Naive thymus-derived CD4-positive, alpha-beta T cell (primary cell): ENCODE measurements around the gene IGFL3. TPM values are rescaled to one million over a fixed set of nuclear protein-coding genes. Genes with fewer than 3 reads are reported as not detected.
"Not testable (repeated sequence)": the region's sequence is repeated elsewhere in the genome, so short reads cannot be mapped to it uniquely, and the experiment has no call there.

ENCODE experiments used
- ATAC-seq: fragments of 150-1000 bp; cut with Tn5 transposase; 2 replicates; pipeline ENCODE4 v1.10.0; 2021; ENCODE audit warnings: mild to moderate bottlenecking, moderate library complexity
- CTCF ChIA-PET: fragments of 350-600 bp; sonication (Branson Sonifier 250); formaldehyde crosslinking; loops from one replicate; lab custom pipeline; 2021; ENCODE audit warnings: antibody characterized with exemption; lab: Charles Lee
- POLR2A ChIA-PET: fragments of 350-600 bp; sonication (Branson Sonifier 250); formaldehyde crosslinking; loops from one replicate; lab custom pipeline; 2021; ENCODE audit warnings: antibody characterized with exemption, inconsistent platforms; lab: Charles Lee
- DNase-seq, 9 donors: peaks; one replicate each; pipeline versions ENCODE4 v3.0.0 to v3.0.0-alpha.2; 2020 to 2022; ENCODE audit warnings: mixed read lengths in 1 of 9
- H3K27ac ChIP-seq: one replicate; pipeline ENCODE4 v1.7.0; 2013; ENCODE audit warnings: mild to moderate bottlenecking, low read depth, low read length, moderate library complexity
- H3K27me3 ChIP-seq, 2 donors: one replicate each; pipeline ENCODE4 v1.7.0; 2013; ENCODE audit warnings: low read length in 2 of 2, mild to moderate bottlenecking in 2 of 2, moderate library complexity in 2 of 2; ENCODE audit not compliant: control insufficient read depth in 2 of 2, insufficient read depth in 2 of 2
- H3K36me3 ChIP-seq, 3 experiments: 1 replicate in 2 of 3; 2 replicates in 1 of 3; pipeline ENCODE4 v1.7.0; 2013; ENCODE audit warnings: low read length in 3 of 3, mild to moderate bottlenecking in 3 of 3, moderate library complexity in 1 of 3; ENCODE audit not compliant: insufficient read depth in 3 of 3, control insufficient read depth in 2 of 3
- H3K4me1 ChIP-seq, 2 donors: one replicate each; pipeline ENCODE4 v1.7.0; 2013; ENCODE audit warnings: low read length in 2 of 2, mild to moderate bottlenecking in 2 of 2, moderate library complexity in 1 of 2; ENCODE audit not compliant: control insufficient read depth in 2 of 2, insufficient read depth in 2 of 2
- H3K4me3 ChIP-seq: 2 replicates; pipeline ENCODE4 v1.7.0; 2013; ENCODE audit warnings: mild to moderate bottlenecking, low read length
- H3K9me3 ChIP-seq, 3 experiments: 1 replicate in 2 of 3; 2 replicates in 1 of 3; pipeline ENCODE4 v1.7.0; 2013; ENCODE audit warnings: low read length in 3 of 3; ENCODE audit not compliant: control insufficient read depth in 2 of 3
- H3K27ac Mint-ChIP-seq, 9 donors: one replicate each; pipeline ENCODE4 v1.8.0; 2020 to 2022; ENCODE audit warnings: mixed read lengths in 9 of 9, mild to moderate bottlenecking in 8 of 9, moderate library complexity in 5 of 9, inconsistent platforms in 2 of 9
- H3K27me3 Mint-ChIP-seq, 5 donors: one replicate each; pipeline ENCODE4 v1.8.0; 2021 to 2022; ENCODE audit warnings: mixed read lengths in 5 of 5, mild to moderate bottlenecking in 1 of 5
- H3K36me3 Mint-ChIP-seq, 5 donors: one replicate each; pipeline ENCODE4 v1.8.0; 2020 to 2022; ENCODE audit warnings: mixed read lengths in 5 of 5, mild to moderate bottlenecking in 3 of 5, inconsistent platforms in 1 of 5
- H3K4me1 Mint-ChIP-seq, 7 donors: one replicate each; pipeline ENCODE4 v1.8.0; 2020 to 2022; ENCODE audit warnings: mixed read lengths in 7 of 7, mild to moderate bottlenecking in 3 of 7, inconsistent platforms in 1 of 7
- H3K4me3 Mint-ChIP-seq, 10 donors: one replicate each; pipeline ENCODE4 v1.8.0; 2020 to 2022; ENCODE audit warnings: mild to moderate bottlenecking in 10 of 10, mixed read lengths in 10 of 10, moderate library complexity in 6 of 10, inconsistent platforms in 2 of 10
- H3K9me3 Mint-ChIP-seq, 11 donors: one replicate each; pipeline ENCODE4 v1.8.0; 2020 to 2022; ENCODE audit warnings: mixed read lengths in 11 of 11, mild to moderate bottlenecking in 4 of 11, inconsistent platforms in 1 of 11, moderate library complexity in 1 of 11
- intact Hi-C, 2 donors: fragments of 100-400 bp; cut with micrococcal nuclease; formaldehyde crosslinking; loops; one replicate each; pipeline ENCODE4 v1.15.1; 2023
- polyA plus RNA-seq, 2 donors: library from polyadenylated mRNA; unstranded; fragments of 300-500 nt; fragmentation: Illumina TruSeq; gene quantifications; one replicate each; pipeline ENCODE4 v1.2.3, GENCODE V29; 2021
- total RNA-seq, 6 experiments: library from RNA in 5 of 6; stranded (reverse) in 5 of 6; gene quantifications; 1 replicate in 5 of 6; 2 replicates in 1 of 6; pipeline ENCODE4 v1.2.3 and lab custom pipeline; 2021 to 2026

Gene IGFL3
- total and polyA plus RNA-seq, 7 experiments from 2014 or later, result not detected

DNA sequence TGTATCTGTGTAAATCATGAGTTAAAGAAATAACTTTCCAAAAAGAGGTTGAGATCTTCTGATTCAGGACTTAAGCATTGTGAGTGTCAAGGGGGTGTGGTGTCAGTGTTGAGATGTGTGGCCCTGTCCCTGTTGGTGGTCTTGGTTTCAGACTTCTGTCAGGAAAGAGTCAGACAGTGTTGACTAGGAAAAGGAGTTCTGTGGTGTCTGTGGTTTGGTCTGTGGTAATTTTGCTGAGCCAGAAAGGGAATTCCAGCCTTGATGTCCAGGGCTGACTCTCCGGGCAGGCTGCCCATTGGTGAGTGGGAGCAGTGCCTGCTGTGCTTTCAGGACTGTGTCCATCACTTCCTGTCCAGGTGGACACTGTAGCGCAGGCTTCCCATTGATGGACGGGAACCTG is 43.9 kb downstream of the IGFL3 start:
- Histone ChIP-seq H3K36me3 (no peaks in the 10 kb centered on the region), H3K9me3 (peaks cover 0 to 18% (median 0%) of the 10 kb centered on the region in 3 experiments), H3K27me3 (peaks cover 0 to 12% of the 10 kb centered on the region in 2 donors), H3K4me3 (no peak overlapping the region), H3K4me1 (no peaks in the 10 kb centered on the region), H3K27ac (no peak overlapping the region)
- POLR2A ChIA-PET, result no interaction called here
- peaks cover 1 to 17% (median 4%) of the 10 kb centered on the region in 5 donors for H3K36me3 Mint-ChIP-seq
- DNase-seq (no peak), ATAC-seq (no peak)
- H3K27ac Mint-ChIP-seq, result no peak overlapping the region
- peaks cover 72 to 93% (median 86%) of the 10 kb centered on the region in 5 donors for H3K27me3 Mint-ChIP-seq
- intact Hi-C loops, result no loop called here
- no peak overlapping the region for H3K4me3 Mint-ChIP-seq
- H3K4me1 Mint-ChIP-seq, result peaks cover 3 to 15% (median 9%) of the 10 kb centered on the region in 7 donors
- CTCF ChIA-PET, result no interaction called here
- H3K9me3 Mint-ChIP-seq, result peaks cover 5 to 61% (median 20%) of the 10 kb centered on the region in 11 donors

DNA sequence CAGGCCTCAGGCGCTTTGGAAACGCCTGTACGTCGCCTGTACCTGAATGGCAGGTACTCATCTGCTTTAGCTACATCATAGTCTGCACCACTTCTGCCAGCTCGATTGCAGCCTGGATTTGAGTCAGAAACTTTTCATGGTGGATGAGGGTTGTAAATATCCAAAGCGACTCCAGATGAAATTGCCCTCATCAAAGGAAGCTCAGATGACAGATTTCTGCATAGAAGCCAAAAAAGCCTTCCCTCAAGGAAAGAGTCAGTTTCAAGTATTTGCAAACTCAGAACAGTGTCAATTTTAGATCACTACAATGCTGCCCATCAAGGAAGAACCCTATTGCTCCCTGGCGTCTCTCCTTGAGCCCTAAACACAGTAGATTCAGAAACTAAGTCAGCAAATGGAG is 44.9 kb downstream of the IGFL3 start:
- H3K4me3 ChIP-seq, result no peak overlapping the region
- H3K4me1 ChIP-seq, result no peaks in the 10 kb centered on the region
- CTCF ChIA-PET, result no interaction called here
- H3K27ac ChIP-seq, result no peak overlapping the region
- H3K9me3 ChIP-seq, result peaks cover 0 to 10% (median 0%) of the 10 kb centered on the region in 3 experiments
- POLR2A ChIA-PET, result no interaction called here
- Mint-ChIP-seq H3K27me3 (peaks cover 73 to 88% (median 86%) of the 10 kb centered on the region in 5 donors), H3K27ac (no peak overlapping the region), H3K36me3 (peaks cover 0 to 8% (median 0%) of the 10 kb centered on the region in 5 donors), H3K9me3 (peaks cover 0 to 51% (median 11%) of the 10 kb centered on the region in 11 donors), H3K4me1 (peaks cover 3 to 15% (median 9%) of the 10 kb centered on the region in 7 donors), H3K4me3 (no peak overlapping the region)
- ATAC-seq, result no peak
- H3K27me3 ChIP-seq, result peaks cover 0 to 12% of the 10 kb centered on the region in 2 donors
- no peaks in the 10 kb centered on the region for H3K36me3 ChIP-seq
- DNase-seq, result no peak
- intact Hi-C loops, result loop anchor here in 1 of 2 donors (5.0 kb wide), 1 partner anchor 408 kb away; no protein-coding TSS in a partner anchor

DNA sequence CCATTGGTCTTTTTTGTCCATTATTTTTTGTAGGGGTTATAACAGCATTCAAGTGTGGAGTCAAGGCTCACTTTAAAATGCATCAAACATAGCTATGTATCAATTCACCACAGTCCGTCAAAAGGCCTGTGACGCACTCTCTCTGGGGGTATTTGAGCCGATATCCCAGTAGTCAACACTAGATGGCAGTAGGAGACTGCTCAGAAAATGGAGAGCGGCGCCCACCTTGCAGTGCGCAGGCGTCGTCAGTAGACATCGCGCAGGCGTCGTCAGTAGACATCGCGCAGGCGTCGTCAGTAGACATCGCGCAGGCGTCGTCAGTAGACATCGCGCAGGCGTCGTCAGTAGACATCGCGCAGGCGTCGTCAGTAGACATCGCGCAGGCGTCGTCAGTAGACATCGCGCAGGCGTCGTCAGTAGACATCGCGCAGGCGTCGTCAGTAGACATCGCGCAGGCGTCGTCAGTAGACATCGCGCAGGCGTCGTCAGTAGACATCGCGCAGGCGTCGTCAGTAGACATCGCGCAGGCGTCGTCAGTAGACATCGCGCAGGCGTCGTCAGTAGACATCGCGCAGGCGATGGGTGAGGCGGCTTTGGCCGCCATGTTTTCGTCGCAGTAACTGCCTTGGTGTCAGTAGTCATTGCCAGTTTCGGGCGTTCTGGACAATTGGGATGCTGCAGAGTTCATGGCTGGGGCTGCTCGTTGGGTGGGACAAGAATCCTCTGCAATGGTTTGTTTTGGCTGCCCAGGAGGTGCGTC is 45.7 kb downstream of the IGFL3 start:
- H3K36me3 ChIP-seq, POLR2A ChIA-PET, CTCF ChIA-PET, H3K36me3 Mint-ChIP-seq, H3K27ac ChIP-seq, H3K4me3 ChIP-seq, H3K4me1 ChIP-seq, H3K27ac Mint-ChIP-seq, H3K4me3 Mint-ChIP-seq, DNase-seq, H3K9me3 ChIP-seq: not testable (repeated sequence)
- peaks cover 0 to 12% of the 10 kb centered on the region in 2 donors for H3K27me3 ChIP-seq
- Mint-ChIP-seq H3K27me3 (peaks cover 69 to 83% (median 80%) of the 10 kb centered on the region in 5 donors), H3K4me1 (peaks cover 3 to 15% (median 9%) of the 10 kb centered on the region in 7 donors), H3K9me3 (peaks cover 0 to 43% (median 10%) of the 10 kb centered on the region in 11 donors)
- intact Hi-C loops, result loop anchor here in 1 of 2 donors (5.0 kb wide), 1 partner anchor 409 kb away; no protein-coding TSS in a partner anchor
- ATAC-seq, result peak; percentile 37

DNA sequence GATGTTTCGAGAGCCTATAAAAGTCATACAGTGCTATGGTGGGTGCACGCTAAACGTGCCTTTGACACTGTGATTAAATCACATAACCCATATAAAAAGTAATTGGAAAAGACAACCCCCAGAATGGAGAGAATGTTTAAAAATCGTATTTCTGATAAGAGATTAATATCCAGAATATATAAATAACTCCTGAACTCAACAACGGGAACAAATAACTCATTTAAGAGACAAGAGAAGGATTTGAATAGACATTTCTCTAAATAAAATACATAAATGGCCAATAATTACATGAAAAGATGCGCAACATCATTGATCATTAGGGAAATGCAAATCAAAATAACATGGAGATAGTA is 46.7 kb downstream of the IGFL3 start:
- ATAC-seq (no peak), DNase-seq (no peak)
- Mint-ChIP-seq H3K36me3 (no peaks in the 10 kb centered on the region), H3K27ac (no peak overlapping the region), H3K4me3 (peak overlapping the region in 2 of 10 donors; percentile 56 to 61), H3K9me3 (peaks cover 0 to 36% (median 10%) of the 10 kb centered on the region in 11 donors), H3K27me3 (peaks cover 72 to 85% (median 77%) of the 10 kb centered on the region in 5 donors), H3K4me1 (peaks cover 3 to 15% (median 9%) of the 10 kb centered on the region in 7 donors)
- Histone ChIP-seq H3K9me3 (peaks cover 0 to 7% (median 0%) of the 10 kb centered on the region in 3 experiments), H3K27me3 (peaks cover 0 to 12% of the 10 kb centered on the region in 2 donors), H3K36me3 (no peaks in the 10 kb centered on the region), H3K4me3 (no peak overlapping the region), H3K4me1 (no peaks in the 10 kb centered on the region), H3K27ac (no peak overlapping the region)
- intact Hi-C loops, result loop anchor here in 1 of 2 donors (5.0 kb wide), 1 partner anchor 410 kb away; no protein-coding TSS in a partner anchor
- CTCF ChIA-PET, result no interaction called here
- POLR2A ChIA-PET, result no interaction called here

DNA sequence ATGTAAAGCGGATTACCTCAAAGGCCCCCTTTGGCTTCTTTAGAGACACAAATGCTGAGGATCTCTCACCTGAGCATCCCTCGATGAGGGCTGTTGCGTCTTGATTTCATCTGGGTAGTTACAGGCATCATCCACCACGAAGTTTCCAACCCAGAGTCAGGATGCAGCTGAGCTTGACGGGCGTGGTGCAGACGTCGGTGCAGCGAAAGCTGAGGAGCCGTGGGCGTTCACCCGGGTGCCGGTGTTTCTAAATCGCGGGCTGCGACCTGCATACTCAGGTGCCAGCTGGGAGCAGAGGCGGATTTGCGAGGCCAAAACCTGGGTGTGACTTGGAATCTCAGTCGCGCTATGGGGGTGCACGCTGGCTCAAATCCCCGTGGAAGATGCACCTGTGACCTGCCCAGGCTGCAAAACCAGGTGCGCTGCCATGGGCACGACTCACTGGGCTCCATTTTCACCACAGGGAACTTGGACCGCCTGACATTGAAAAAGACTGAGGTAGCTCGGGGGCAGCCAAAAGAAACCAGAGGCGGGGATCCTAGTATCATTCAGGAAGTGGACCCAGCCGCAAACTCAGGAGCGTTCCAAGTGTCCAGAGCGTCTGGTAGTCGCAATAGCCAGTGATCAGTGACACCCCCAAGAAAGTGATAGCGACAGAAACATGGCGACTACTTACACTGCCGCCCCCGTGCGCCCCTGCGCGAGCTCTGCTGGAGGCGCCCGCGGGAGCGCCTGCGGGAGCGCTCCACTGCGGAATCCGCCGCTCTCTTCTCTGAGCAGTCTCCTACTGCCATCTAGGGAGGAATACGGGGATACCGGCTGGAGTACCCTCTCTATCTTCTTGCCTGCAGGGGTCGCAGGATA is 47.3 kb downstream of the IGFL3 start:
- H3K4me3 Mint-ChIP-seq, result peak overlapping the region in 8 of 10 donors; percentile 16 to 61 (median 41)
- ChIA-PET POLR2A (no interaction called here), CTCF (no interaction called here)
- peaks cover 0 to 12% of the 10 kb centered on the region in 2 donors for H3K27me3 ChIP-seq
- peaks cover 73 to 87% (median 77%) of the 10 kb centered on the region in 5 donors for H3K27me3 Mint-ChIP-seq
- no peaks in the 10 kb centered on the region for H3K36me3 ChIP-seq
- no peak overlapping the region for H3K4me3 ChIP-seq
- DNase-seq (peak in 2 of 9 donors; percentile 6 to 14), ATAC-seq (peak; percentile 68)
- peaks cover 3 to 15% (median 9%) of the 10 kb centered on the region in 7 donors for H3K4me1 Mint-ChIP-seq
- no peak overlapping the region for H3K27ac ChIP-seq
- no peaks in the 10 kb centered on the region for H3K4me1 ChIP-seq
- intact Hi-C loops, result loop anchor here in 1 of 2 donors (5.0 kb wide), 1 partner anchor 410 kb away; no protein-coding TSS in a partner anchor
- peaks cover 0 to 34% (median 10%) of the 10 kb centered on the region in 11 donors for H3K9me3 Mint-ChIP-seq
- no peaks in the 10 kb centered on the region for H3K36me3 Mint-ChIP-seq
- peaks cover 0 to 7% (median 0%) of the 10 kb centered on the region in 3 experiments for H3K9me3 ChIP-seq
- H3K27ac Mint-ChIP-seq, result no peak overlapping the region
